NB4 (cell line): ENCODE results near the gene SLF2.

ENCODE experiments used
- DNase-seq: peaks from one replicate; pipeline ENCODE4 v3.0.0; 2010; ENCODE audit warnings: low read depth
- H3K4me3 ChIP-seq: one replicate; pipeline ENCODE4 v1.5.1; 2011; ENCODE audit warnings: mild to moderate bottlenecking, low read depth, low read length, moderate library complexity
- MYC ChIP-seq: IDR thresholded peaks from 2 replicates; pipeline ENCODE4 v1.6.1; 2011; ENCODE audit warnings: low read depth, low read length
- POLR2A ChIP-seq: IDR thresholded peaks from 2 replicates; pipeline ENCODE4 v1.6.1; 2011; ENCODE audit warnings: mild to moderate bottlenecking; ENCODE audit not compliant: insufficient read length; ENCODE audit errors: extremely low read depth
- TF ChIP-seq, protein P1 (sequence below): IDR thresholded peaks from one replicate; pipeline ENCODE4 v1.5.1; 2012; ENCODE audit warnings: low read depth, low read length
- TF ChIP-seq, protein P2 (sequence below): IDR thresholded peaks from 2 replicates; pipeline ENCODE4 v1.6.1; 2011; ENCODE audit warnings: low read depth, low read length

SLF2 gene, protein sequence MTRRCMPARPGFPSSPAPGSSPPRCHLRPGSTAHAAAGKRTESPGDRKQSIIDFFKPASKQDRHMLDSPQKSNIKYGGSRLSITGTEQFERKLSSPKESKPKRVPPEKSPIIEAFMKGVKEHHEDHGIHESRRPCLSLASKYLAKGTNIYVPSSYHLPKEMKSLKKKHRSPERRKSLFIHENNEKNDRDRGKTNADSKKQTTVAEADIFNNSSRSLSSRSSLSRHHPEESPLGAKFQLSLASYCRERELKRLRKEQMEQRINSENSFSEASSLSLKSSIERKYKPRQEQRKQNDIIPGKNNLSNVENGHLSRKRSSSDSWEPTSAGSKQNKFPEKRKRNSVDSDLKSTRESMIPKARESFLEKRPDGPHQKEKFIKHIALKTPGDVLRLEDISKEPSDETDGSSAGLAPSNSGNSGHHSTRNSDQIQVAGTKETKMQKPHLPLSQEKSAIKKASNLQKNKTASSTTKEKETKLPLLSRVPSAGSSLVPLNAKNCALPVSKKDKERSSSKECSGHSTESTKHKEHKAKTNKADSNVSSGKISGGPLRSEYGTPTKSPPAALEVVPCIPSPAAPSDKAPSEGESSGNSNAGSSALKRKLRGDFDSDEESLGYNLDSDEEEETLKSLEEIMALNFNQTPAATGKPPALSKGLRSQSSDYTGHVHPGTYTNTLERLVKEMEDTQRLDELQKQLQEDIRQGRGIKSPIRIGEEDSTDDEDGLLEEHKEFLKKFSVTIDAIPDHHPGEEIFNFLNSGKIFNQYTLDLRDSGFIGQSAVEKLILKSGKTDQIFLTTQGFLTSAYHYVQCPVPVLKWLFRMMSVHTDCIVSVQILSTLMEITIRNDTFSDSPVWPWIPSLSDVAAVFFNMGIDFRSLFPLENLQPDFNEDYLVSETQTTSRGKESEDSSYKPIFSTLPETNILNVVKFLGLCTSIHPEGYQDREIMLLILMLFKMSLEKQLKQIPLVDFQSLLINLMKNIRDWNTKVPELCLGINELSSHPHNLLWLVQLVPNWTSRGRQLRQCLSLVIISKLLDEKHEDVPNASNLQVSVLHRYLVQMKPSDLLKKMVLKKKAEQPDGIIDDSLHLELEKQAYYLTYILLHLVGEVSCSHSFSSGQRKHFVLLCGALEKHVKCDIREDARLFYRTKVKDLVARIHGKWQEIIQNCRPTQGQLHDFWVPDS

DNA sequence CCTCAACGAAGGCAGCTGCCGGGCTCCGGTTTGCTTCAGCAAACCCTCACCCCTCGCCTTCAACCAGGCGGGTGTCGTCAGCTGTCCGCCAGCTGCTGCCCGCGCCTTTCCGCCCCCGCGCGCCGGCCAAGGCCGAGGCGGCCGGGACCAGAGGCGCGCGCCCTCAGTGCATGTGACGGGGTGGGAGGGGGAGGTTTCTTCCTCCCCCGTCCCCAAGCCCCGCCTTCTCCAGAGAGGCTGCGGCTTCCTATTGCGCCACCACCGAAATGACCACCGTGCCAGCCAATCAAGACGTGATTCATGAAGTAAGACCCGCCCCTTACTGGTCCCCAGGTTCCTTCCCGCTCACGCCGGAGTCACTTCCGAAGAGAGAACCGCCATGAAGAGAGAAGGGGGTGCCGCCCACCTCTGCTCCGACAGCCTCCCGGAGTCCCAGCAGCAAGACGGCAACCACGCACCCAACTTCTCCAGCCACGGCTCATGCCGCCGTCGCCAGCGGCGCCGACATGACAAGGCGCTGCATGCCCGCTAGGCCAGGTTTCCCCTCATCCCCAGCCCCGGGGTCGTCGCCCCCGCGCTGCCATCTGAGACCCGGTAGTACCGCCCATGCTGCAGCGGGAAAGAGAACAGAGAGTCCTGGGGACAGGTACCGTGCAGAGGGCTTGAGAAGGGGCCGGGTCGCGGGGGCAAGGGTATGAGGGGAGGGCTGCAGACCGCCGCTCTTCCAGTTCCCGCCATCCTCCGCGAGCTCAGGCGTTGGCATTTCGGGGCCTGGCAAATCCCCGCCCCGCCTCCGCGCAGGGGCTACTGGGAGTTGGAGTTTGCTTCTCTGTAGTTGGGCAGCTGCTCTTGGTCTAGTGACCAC lies at the start of gene SLF2:
Gene SLF2, plus strand, starts transcription at position 359 of the 865 bp plus-strand sequence. Its CDS starts 148 bp downstream, at position 507.
- H3K4me3 ChIP-seq: peak within 1 kb of the TSS; percentile 90
- peak; percentile 99 for DNase-seq
- TF ChIP-seq, protein P1, sequence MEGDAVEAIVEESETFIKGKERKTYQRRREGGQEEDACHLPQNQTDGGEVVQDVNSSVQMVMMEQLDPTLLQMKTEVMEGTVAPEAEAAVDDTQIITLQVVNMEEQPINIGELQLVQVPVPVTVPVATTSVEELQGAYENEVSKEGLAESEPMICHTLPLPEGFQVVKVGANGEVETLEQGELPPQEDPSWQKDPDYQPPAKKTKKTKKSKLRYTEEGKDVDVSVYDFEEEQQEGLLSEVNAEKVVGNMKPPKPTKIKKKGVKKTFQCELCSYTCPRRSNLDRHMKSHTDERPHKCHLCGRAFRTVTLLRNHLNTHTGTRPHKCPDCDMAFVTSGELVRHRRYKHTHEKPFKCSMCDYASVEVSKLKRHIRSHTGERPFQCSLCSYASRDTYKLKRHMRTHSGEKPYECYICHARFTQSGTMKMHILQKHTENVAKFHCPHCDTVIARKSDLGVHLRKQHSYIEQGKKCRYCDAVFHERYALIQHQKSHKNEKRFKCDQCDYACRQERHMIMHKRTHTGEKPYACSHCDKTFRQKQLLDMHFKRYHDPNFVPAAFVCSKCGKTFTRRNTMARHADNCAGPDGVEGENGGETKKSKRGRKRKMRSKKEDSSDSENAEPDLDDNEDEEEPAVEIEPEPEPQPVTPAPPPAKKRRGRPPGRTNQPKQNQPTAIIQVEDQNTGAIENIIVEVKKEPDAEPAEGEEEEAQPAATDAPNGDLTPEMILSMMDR: no peak
- TF ChIP-seq, protein P2, sequence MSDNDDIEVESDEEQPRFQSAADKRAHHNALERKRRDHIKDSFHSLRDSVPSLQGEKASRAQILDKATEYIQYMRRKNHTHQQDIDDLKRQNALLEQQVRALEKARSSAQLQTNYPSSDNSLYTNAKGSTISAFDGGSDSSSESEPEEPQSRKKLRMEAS: peak; percentile 66
- TF ChIP-seq POLR2A (peak; percentile 81), MYC (peak; percentile 87)

DNA sequence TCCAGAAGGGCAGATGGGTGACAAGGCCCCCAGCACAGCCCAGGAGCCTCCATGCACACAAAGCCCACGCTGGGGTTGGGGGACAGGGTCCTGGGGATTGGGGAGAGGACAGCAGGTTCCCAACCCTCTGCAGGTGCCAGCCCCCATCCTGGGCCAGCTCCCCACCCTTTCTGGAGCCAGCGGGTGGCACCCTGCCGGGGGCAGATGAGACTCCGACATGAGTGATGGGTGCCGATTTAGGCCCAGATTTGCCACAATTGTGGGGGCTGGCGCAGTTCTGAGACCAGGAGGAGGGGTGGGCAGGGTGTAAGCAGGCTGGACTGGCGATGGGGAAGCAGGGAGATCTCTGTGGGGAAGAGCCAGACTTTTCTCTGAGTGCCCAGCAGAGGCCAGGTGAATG lies 49.3 kb upstream of the SLF2 start:
- TF ChIP-seq POLR2A (no peak), MYC (no peak)
- TF ChIP-seq, protein P1: no peak
- TF ChIP-seq, protein P2: no peak
- DNase-seq: no peak
- H3K4me3 ChIP-seq: no peak overlapping the region

DNA sequence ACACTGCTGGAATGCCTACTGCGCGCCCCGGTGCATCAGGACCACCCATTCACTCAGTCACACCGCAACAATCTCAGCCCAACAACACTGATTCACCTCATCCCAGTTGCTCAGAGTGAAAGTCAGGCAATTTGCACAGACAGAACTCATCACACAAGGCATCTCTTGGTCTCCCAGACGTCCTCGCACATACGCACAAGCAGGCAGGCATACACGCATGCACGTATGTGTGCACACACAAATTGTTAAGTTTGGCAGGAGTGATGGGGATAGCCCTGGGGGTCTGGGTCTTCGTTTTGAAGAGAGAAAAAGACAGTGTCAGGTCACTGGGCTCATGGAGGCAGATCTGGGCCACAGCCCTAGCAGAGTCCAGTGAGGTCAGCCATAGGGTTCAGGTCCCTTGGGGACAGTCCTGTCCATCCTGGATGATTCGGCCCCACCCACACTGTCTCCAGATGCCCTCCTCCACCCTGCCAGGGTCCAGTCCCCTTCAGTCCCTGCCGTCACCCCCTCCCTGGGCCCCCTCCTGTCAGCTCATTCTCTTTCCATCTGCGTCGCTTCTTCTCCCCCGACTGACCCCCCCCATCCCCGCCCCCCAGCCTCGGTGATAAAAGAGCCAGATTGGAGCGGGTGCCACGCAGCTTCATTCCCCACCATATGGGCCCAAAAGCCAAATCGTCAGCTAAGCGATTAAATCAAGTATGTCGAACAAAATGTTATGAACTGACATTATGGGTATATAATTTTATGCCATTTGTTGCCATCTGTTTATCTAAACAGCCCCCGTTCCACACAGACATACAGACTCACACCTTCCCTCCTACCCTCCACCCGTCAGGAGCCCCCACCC lies 48.5 kb upstream of the SLF2 start:
- DNase-seq: no peak
- no peak overlapping the region for H3K4me3 ChIP-seq
- TF ChIP-seq, protein P1: no peak
- TF ChIP-seq, protein P2: no peak
- TF ChIP-seq POLR2A (no peak), MYC (no peak)

DNA sequence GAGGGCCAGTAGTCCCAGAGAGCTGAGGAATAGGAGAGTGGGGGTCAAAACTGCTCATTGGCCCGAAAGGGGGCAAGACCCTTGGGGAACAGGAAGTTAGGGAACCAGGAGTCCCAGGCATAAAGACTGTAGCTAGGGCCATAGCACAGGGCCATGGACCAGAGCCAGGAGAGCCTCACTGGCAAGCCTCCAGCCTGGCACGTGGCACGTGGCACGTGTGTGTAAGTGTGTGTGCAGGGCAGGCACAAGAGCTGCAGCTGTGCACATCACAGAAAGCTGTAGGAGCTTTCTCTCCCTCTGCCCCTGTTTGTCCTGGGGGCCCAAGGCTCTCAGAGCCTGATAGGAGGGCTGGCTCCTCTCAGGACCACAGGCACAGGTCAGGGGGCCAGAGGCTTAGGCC lies 47.8 kb upstream of the SLF2 start:
- H3K4me3 ChIP-seq: no peak overlapping the region
- no peak for TF ChIP-seq POLR2A
- TF ChIP-seq, protein P2: no peak
- TF ChIP-seq, protein P1: no peak
- no peak for TF ChIP-seq MYC
- no peak for DNase-seq
